Breast epithelium (tissue), 3 donors: ENCODE data around the gene RIPPLY3.

ENCODE experiments used
- CTCF ChIP-seq, 3 donors: fragments of 450-650 bp; IDR thresholded peaks; one replicate each; pipeline ENCODE4 v1.5.1; 2016 to 2017; ENCODE audit warnings: antibody characterized with exemption in 3 of 3, mild to moderate bottlenecking in 3 of 3, moderate library complexity in 3 of 3
- POLR2A ChIP-seq: fragments of 450-650 bp; IDR thresholded peaks from one replicate; pipeline ENCODE4 v1.6.1; 2016; ENCODE audit warnings: antibody characterized with exemption, mild to moderate bottlenecking, moderate library complexity

GRCh38 chr21:36964827-36965719, 41.4 kb upstream of the RIPPLY3 start:
- TF ChIP-seq CTCF (IDR thresholded peaks at IDR 0.05): no peak
- TF ChIP-seq POLR2A: no peak
